ENCODE measurements around the gene CDKN2AIP. TPM values are rescaled to one million over a fixed set of nuclear protein-coding genes. Genes with fewer than 3 reads are reported as not detected.

The CDKN2AIP gene
- total and polyA plus RNA-seq, 2 of the 4 experiments (the other 2 are of a cell fraction), result 11.0 to 16.8 TPM

GRCh38 chr4:183409483-183409882, 35.0 kb upstream of the CDKN2AIP start:
- intact Hi-C loops (cut with micrococcal nuclease) (loop anchor here (5.0 kb wide), 1 partner anchor 337 kb away; no protein-coding TSS in a partner anchor), dilution Hi-C loops (cut with HindIII; ENCODE audit: low sequenced_read_pairs, unreplicated experiment) (no loop called here), in situ Hi-C loops (cut with MboI; ENCODE audit: low sequenced_read_pairs) (loop anchor here (10.0 kb wide), 1 partner anchor 335 kb away; no protein-coding TSS in a partner anchor)
- H2BK15ac ChIP-seq (ENCODE audit: low read depth, low read length), result no peak overlapping the region
- no TSS peak for BruUV-seq (replicated peaks)
- no peak for ATAC-seq (ENCODE audit: low read depth)
- H3K27ac ChIP-seq (ENCODE audit: insufficient read depth, low read length), result no peak overlapping the region
- H3K18ac ChIP-seq (ENCODE audit: low read depth, low read length), result no peak overlapping the region
- no peak overlapping the region for H4K91ac ChIP-seq (ENCODE audit: insufficient read depth, low read depth, low read length)
- H2BK5ac ChIP-seq (ENCODE audit: low read depth, low read length, poor library complexity, severe bottlenecking), result no peak overlapping the region
- H4K20me1 ChIP-seq (ENCODE audit: insufficient read depth, low read length), result no peaks in the 10 kb centered on the region
- H3K4me1 ChIP-seq (ENCODE audit: control insufficient read depth, insufficient read depth, low read length), result no peaks in the 10 kb centered on the region
- H4K8ac ChIP-seq (ENCODE audit: low read depth in 2 of 2, low read length in 2 of 2), result no peak overlapping the region
- no peaks in the 10 kb centered on the region for H3K79me1 ChIP-seq (ENCODE audit: low read depth in 1 of 2, low read length in 2 of 2)
- H3K4me2 ChIP-seq (ENCODE audit: low read depth, low read length), result no peak overlapping the region
- H3K4me3 ChIP-seq (ENCODE audit: insufficient read depth, low read depth, low read length), result no peak overlapping the region
- H3K14ac ChIP-seq (replicated peaks; ENCODE audit: low read depth, low read length), result no peak overlapping the region
- ChIA-PET POLR2A (ENCODE audit: unreplicated experiment) (interaction anchor here (0.6 kb wide), 2 partner anchors 125 to 471 kb away, joined by 3 read pairs; no protein-coding TSS in a partner anchor), CTCF (no interaction called here)
- H3K9me1 ChIP-seq (ENCODE audit: insufficient read depth, low read length), result no peaks in the 10 kb centered on the region
- H2BK20ac ChIP-seq (ENCODE audit: low read depth, low read length), result no peak overlapping the region
- H3K9me3 ChIP-seq (ENCODE audit: control insufficient read depth, insufficient read depth, low read length), result no peaks in the 10 kb centered on the region
- WGBS, 2 experiments (ENCODE audit: extremely low coverage in 2 of 2, insufficient read length in 1 of 2), result no CpG with 5 or more reads among the region's 4 CpGs
- H3K9ac ChIP-seq (ENCODE audit: low read depth, low read length), result no peak overlapping the region
- no peak overlapping the region for H2BK120ac ChIP-seq (ENCODE audit: low read depth, low read length)
- no peak overlapping the region for H2AK9ac ChIP-seq (replicated peaks; ENCODE audit: low read depth, low read length, poor library complexity)
- DNase-seq, result no peak
- no peaks in the 10 kb centered on the region for H3K36me3 ChIP-seq (ENCODE audit: control insufficient read depth, insufficient read depth, low read length)
- H4K5ac ChIP-seq (ENCODE audit: low read depth, low read length), result no peak overlapping the region
- no peak overlapping the region for H3K23ac ChIP-seq (ENCODE audit: low read depth, low read length)
- no peak overlapping the region for H2AK5ac ChIP-seq (ENCODE audit: low read depth, low read length)
- no peak overlapping the region for H2AFZ ChIP-seq (replicated peaks; ENCODE audit: low read length, poor library complexity)
- peaks cover 17% of the 10 kb centered on the region; the same call in 1 of the 2 replicates for H3K27me3 ChIP-seq (ENCODE audit: control insufficient read depth, insufficient read depth, low read length)
- H3K4ac ChIP-seq (ENCODE audit: low read depth, low read length), result no peak overlapping the region
- H3K56ac ChIP-seq (ENCODE audit: extremely low read depth, insufficient read depth, low read length), result no peak overlapping the region
- TF ChIP-seq CEBPB (IDR thresholded peaks at IDR 0.05; ENCODE audit: low read depth, low read length) (no peak), RFX5 (IDR thresholded peaks at IDR 0.05; ENCODE audit: low read depth, low read length) (no peak), RCOR1 (IDR thresholded peaks at IDR 0.05; ENCODE audit: insufficient replicate concordance, low read length) (no peak), MXI1 (IDR thresholded peaks at IDR 0.05; ENCODE audit: borderline replicate concordance, low read depth, low read length) (no peak), POLR2A (IDR thresholded peaks at IDR 0.05; ENCODE audit: low read depth, low read length) (no peak), CHD1 (IDR thresholded peaks at IDR 0.05; ENCODE audit: low read depth, low read length) (no peak), SMC3 (IDR thresholded peaks at IDR 0.05; ENCODE audit: low read depth, low read length) (no peak), RAD21 (IDR thresholded peaks at IDR 0.05; ENCODE audit: low read length) (no peak), BHLHE40 (IDR thresholded peaks at IDR 0.05; ENCODE audit: low read depth, low read length) (no peak), MAFK (IDR thresholded peaks at IDR 0.05; ENCODE audit: low read depth, low read length) (no peak), ELK1 (IDR thresholded peaks at IDR 0.05; ENCODE audit: borderline replicate concordance, low read depth, low read length) (no peak), FOS (IDR thresholded peaks at IDR 0.05; ENCODE audit: low read depth, low read length) (no peak), NFE2L2 (IDR thresholded peaks at IDR 0.05; ENCODE audit: low read depth, low read length) (no peak), MAZ (IDR thresholded peaks at IDR 0.05; ENCODE audit: borderline replicate concordance, low read depth, low read length) (no peak)
- TF ChIP-seq, protein P1, sequence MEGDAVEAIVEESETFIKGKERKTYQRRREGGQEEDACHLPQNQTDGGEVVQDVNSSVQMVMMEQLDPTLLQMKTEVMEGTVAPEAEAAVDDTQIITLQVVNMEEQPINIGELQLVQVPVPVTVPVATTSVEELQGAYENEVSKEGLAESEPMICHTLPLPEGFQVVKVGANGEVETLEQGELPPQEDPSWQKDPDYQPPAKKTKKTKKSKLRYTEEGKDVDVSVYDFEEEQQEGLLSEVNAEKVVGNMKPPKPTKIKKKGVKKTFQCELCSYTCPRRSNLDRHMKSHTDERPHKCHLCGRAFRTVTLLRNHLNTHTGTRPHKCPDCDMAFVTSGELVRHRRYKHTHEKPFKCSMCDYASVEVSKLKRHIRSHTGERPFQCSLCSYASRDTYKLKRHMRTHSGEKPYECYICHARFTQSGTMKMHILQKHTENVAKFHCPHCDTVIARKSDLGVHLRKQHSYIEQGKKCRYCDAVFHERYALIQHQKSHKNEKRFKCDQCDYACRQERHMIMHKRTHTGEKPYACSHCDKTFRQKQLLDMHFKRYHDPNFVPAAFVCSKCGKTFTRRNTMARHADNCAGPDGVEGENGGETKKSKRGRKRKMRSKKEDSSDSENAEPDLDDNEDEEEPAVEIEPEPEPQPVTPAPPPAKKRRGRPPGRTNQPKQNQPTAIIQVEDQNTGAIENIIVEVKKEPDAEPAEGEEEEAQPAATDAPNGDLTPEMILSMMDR (conservative IDR thresholded peaks at IDR 0.05; ENCODE audit: low read depth, low read length), result no peak
- TF ChIP-seq, protein P2, sequence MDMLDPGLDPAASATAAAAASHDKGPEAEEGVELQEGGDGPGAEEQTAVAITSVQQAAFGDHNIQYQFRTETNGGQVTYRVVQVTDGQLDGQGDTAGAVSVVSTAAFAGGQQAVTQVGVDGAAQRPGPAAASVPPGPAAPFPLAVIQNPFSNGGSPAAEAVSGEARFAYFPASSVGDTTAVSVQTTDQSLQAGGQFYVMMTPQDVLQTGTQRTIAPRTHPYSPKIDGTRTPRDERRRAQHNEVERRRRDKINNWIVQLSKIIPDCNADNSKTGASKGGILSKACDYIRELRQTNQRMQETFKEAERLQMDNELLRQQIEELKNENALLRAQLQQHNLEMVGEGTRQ (IDR thresholded peaks at IDR 0.05; ENCODE audit: low read depth, low read length), result no peak

Data from IMR-90 (cell line).